K562 (cell line): ENCODE results near the gene MS4A5. TPM values are rescaled to one million over a fixed set of nuclear protein-coding genes. Genes with fewer than 3 reads are reported as not detected.

Experiments
- ATAC-seq: fragments of 200-7000 bp; cut with Tn5 transposase; 3 replicates; pipeline ENCODE4 v1.9.1; 2020; ENCODE audit warnings: moderate library complexity
- BruUV-seq: library from RNA; stranded (reverse); fragments of 400-500 nt; replicated peaks from 2 replicates; lab custom pipeline; 2021; lab: Mats Ljungman, UMichigan
- CTCF ChIA-PET: fragments of 300-600 bp; formaldehyde crosslinking; extraction: SDS; loops from one replicate; lab custom pipeline; 2021; ENCODE audit warnings: low intra/inter-chr PET ratio; lab: Yijun Ruan, JAX
- POLR2A ChIA-PET: fragments of 300-600, 350-650 bp; sonication (Branson Sonifier 250); formaldehyde crosslinking; extraction: SDS; loops from one replicate; lab custom pipeline; 2021; ENCODE audit warnings: antibody characterized with exemption, inconsistent platforms; lab: Yijun Ruan, JAX
- DNase-seq, 4 experiments: peaks; one replicate each; pipeline versions ENCODE4 v3.0.0 to v3.0.0-alpha.2; 2011 to 2018; ENCODE audit warnings: low spot score in 3 of 4, mixed read lengths in 3 of 4; ENCODE audit errors: extremely low read depth in 1 of 4
- FAIRE-seq: peaks from 2 replicates; lab custom pipeline; 2011; peaks lifted over from hg19 to GRCh38; lab: Jason Lieb, UNC
- H2AFZ ChIP-seq: 2 replicates; pipeline ENCODE4 v1.6.0; 2011; ENCODE audit warnings: low read depth, low read length, control low read depth, inconsistent platforms
- H3K27ac ChIP-seq: fragments of 200-600 bp; 3 replicates; pipeline ENCODE4 v1.8.0; 2011; ENCODE audit warnings: low read depth, mild to moderate bottlenecking, control low read depth, inconsistent platforms, low read length, moderate library complexity, mixed read lengths; ENCODE audit errors: extremely low read depth
- H3K27me3 ChIP-seq, 2 experiments: fragments of 300-600 bp in 1 of 2; 2 replicates in 1 of 2; 3 replicates in 1 of 2; pipeline versions ENCODE4 v1.6.0 to v1.8.0; 2011; ENCODE audit warnings: inconsistent platforms in 2 of 2, low read length in 2 of 2, mild to moderate bottlenecking in 1 of 2, mixed read lengths in 1 of 2, moderate library complexity in 1 of 2; ENCODE audit not compliant: control insufficient read depth in 2 of 2, insufficient read depth in 2 of 2
- H3K36me3 ChIP-seq: fragments of 300-600 bp; 3 replicates; pipeline ENCODE4 v1.8.0; 2011; ENCODE audit warnings: mild to moderate bottlenecking, low read length, inconsistent platforms; ENCODE audit not compliant: control insufficient read depth, insufficient read depth
- H3K4me1 ChIP-seq, 2 experiments: fragments of 200-600 bp in 1 of 2; replicated peaks in 1 of 2; 2 replicates in 1 of 2; 3 replicates in 1 of 2; pipeline versions ENCODE4 v1.5.1 to v1.8.0; 2011; ENCODE audit warnings: inconsistent platforms in 2 of 2, low read length in 2 of 2, mild to moderate bottlenecking in 1 of 2, mixed read lengths in 1 of 2, moderate library complexity in 1 of 2; ENCODE audit not compliant: control insufficient read depth in 2 of 2, insufficient read depth in 2 of 2
- H3K4me2 ChIP-seq: 2 replicates; pipeline ENCODE4 v1.6.1; 2011; ENCODE audit warnings: low read length, control low read depth, inconsistent platforms, mixed read lengths; ENCODE audit not compliant: insufficient read depth
- H3K4me3 ChIP-seq: fragments of 200-600 bp; sonication (generic), shearing (Covaris generic); 2 replicates; pipeline ENCODE4 v1.5.1; 2016; ENCODE audit warnings: control low read depth, inconsistent platforms
- H3K79me2 ChIP-seq: fragments of 200-600 bp; 3 replicates; pipeline ENCODE4 v1.8.0; 2011; ENCODE audit warnings: low read length, inconsistent platforms; ENCODE audit not compliant: control insufficient read depth, insufficient read depth
- H3K9ac ChIP-seq, 2 experiments: 2 replicates each; pipeline versions ENCODE4 v1.6.0 to v1.6.1; 2011; ENCODE audit warnings: low read depth in 2 of 2, low read length in 2 of 2, control low read depth in 1 of 2, inconsistent platforms in 1 of 2, mild to moderate bottlenecking in 1 of 2, mixed read lengths in 1 of 2; ENCODE audit not compliant: insufficient read depth in 1 of 2
- H3K9me1 ChIP-seq: one replicate; pipeline ENCODE4 v1.6.0; 2011; ENCODE audit warnings: inconsistent platforms, mild to moderate bottlenecking, low read length, moderate library complexity; ENCODE audit not compliant: control insufficient read depth, insufficient read depth
- H3K9me3 ChIP-seq: replicated peaks from 2 replicates; pipeline ENCODE4 v1.5.1; 2011; ENCODE audit warnings: low read depth, low read length, inconsistent platforms; ENCODE audit not compliant: control insufficient read depth, insufficient read depth
- H4K20me1 ChIP-seq: replicated peaks from 2 replicates; pipeline ENCODE4 v1.6.1; 2011; ENCODE audit warnings: low read length, inconsistent platforms, mixed read lengths; ENCODE audit not compliant: control insufficient read depth, insufficient read depth
- CHCHD3 ChIP-seq: fragments of 250-450 bp; sonication (Bioruptor Pico); IDR thresholded peaks from 2 replicates; pipeline ENCODE4 v2.1.2; 2022; ENCODE audit warnings: mild to moderate bottlenecking
- DACH1 ChIP-seq: fragments of 450-650 bp; IDR thresholded peaks from 2 replicates; pipeline ENCODE4 v1.6.1; 2018; ENCODE audit not compliant: partially characterized antibody
- HDAC6 ChIP-seq: IDR thresholded peaks from 2 replicates; pipeline ENCODE4 v1.6.1; 2012; ENCODE audit warnings: low read depth, mild to moderate bottlenecking, control low read depth, inconsistent platforms, low read length, moderate library complexity
- ID3 ChIP-seq, 2 experiments: fragments of 250-450 bp in 1 of 2; fragments of 450-650 bp in 1 of 2; sonication (Bioruptor Pico) in 1 of 2; IDR thresholded peaks; 2 replicates each; pipeline versions ENCODE4 v1.6.1 to v1.8.0; 2016 to 2021; ENCODE audit warnings: mild to moderate bottlenecking in 2 of 2, moderate library complexity in 2 of 2, missing compliant biosample characterization in 1 of 2, missing genetic modification characterization in 1 of 2
- NELFE ChIP-seq: IDR thresholded peaks from 2 replicates; pipeline ENCODE4 v1.6.1; 2011; ENCODE audit warnings: mild to moderate bottlenecking; ENCODE audit not compliant: insufficient read depth, insufficient read length
- RAD51 ChIP-seq: fragments of 450-650 bp; IDR thresholded peaks from 2 replicates; pipeline ENCODE4 v1.7.1; 2016; ENCODE audit warnings: low read depth, mild to moderate bottlenecking, borderline replicate concordance
- STAG1 ChIP-seq: sonication (generic); formaldehyde crosslinking; IDR thresholded peaks from 2 replicates; pipeline ENCODE4 v1.5.0; 2020; ENCODE audit warnings: missing genetic modification reagents, borderline replicate concordance
- TFAM ChIP-seq: fragments of 250-450 bp; sonication (Bioruptor Pico); conservative IDR thresholded peaks from 2 replicates; pipeline ENCODE4 v1.5.0; 2021; ENCODE audit warnings: mild to moderate bottlenecking, moderate library complexity
- WGBS: fragments of 100-300 bp; shearing (Covaris generic); methylation state at CpG from one replicate; pipeline ENCODE4 v1.1.6; 2016; ENCODE audit warnings: low coverage, mixed read lengths; ENCODE audit not compliant: insufficient coverage; ENCODE audit errors: missing lambda C conversion rate; 5-methylcytosine and 5-hydroxymethylcytosine counted together
- in situ Hi-C: fragments of 300-500 bp; cut with MboI; formaldehyde crosslinking; loops from 4 replicates; pipeline ENCODE4 v1.15.0; 2018; ENCODE audit warnings: inconsistent platforms, mixed read lengths
- intact Hi-C: fragments of 100-400 bp; cut with micrococcal nuclease; formaldehyde crosslinking; loops from 2 replicates; pipeline ENCODE4 v1.14.2; 2022
- polyA plus RNA-seq, 8 experiments: library from polyadenylated mRNA; depleted of rRNA in 4 of 8; stranded (reverse) in 5 of 8; unstranded in 3 of 8; fragments of >200 nt; fragmentation: Nextera tagmentation in 2 of 8; fragmentation: Illumina TruSeq in 1 of 8; extraction: Ambion mirVana in 2 of 8; extraction: Trizol in 1 of 8; gene quantifications; 2 replicates each; pipeline versions ENCODE4 v1.2.1 to v1.2.3, GENCODE V29; 2011 to 2014; ENCODE audit warnings: inconsistent platforms in 1 of 8, missing spikeins in 1 of 8
- total RNA-seq, 7 experiments: library from RNA; depleted of rRNA in 6 of 7; stranded (reverse); fragments of >200 nt in 6 of 7; fragmentation: Illumina TruSeq in 2 of 7; extraction: Trizol in 2 of 7; gene quantifications; 2 replicates each; pipeline versions ENCODE4 v1.2.1 to v1.2.3, GENCODE V29; 2011 to 2021; ENCODE audit warnings: low replicate concordance in 1 of 7

Gene MS4A5
- total and polyA plus RNA-seq, 9 of the 15 experiments (the other 6 are each of a cell fraction or from before 2014, with no cell fraction given) = not detected

GRCh38 chr11:60477035-60477445, 47.7 kb downstream of the MS4A5 start:
- POLR2A ChIA-PET = no interaction called here
- H4K20me1 ChIP-seq = no peaks in the 10 kb centered on the region
- no peak overlapping the region for H3K9ac ChIP-seq
- under 1% methylated on average over 6 of the region's 6 CpGs for WGBS
- no peak overlapping the region for H3K4me3 ChIP-seq
- no peaks in the 10 kb centered on the region for H3K9me1 ChIP-seq
- intact Hi-C loops = no loop called here
- BruUV-seq = no TSS peak
- ATAC-seq (no peak), DNase-seq (no peak), FAIRE-seq (no peak)
- H3K4me2 ChIP-seq = no peak overlapping the region
- TF ChIP-seq CHCHD3 (no peak), DACH1 (no peak), HDAC6 (no peak), STAG1 (no peak), RAD51 (no peak), NELFE (no peak), ID3 (CRISPR knock-in tag; IDR thresholded peaks at IDR 0.05) (no peak), ID3 (tag; IDR thresholded peaks at IDR 0.05) (no peak), TFAM (no peak)
- H3K4me1 ChIP-seq = no peaks in the 10 kb centered on the region
- CTCF ChIA-PET = no interaction called here
- no peak overlapping the region for H2AFZ ChIP-seq
- no peaks in the 10 kb centered on the region for H3K9me3 ChIP-seq
- no peaks in the 10 kb centered on the region for H3K36me3 ChIP-seq
- H3K79me2 ChIP-seq = no peaks in the 10 kb centered on the region
- no peak overlapping the region for H3K27ac ChIP-seq
- in situ Hi-C loops = no loop called here
- H3K27me3 ChIP-seq = no peaks in the 10 kb centered on the region
